Osteoblast (primary cell): ENCODE results near the gene MYH11. TPM values are rescaled to one million over a fixed set of nuclear protein-coding genes. Genes with fewer than 3 reads are reported as not detected.

Experiments used
- DNase-seq: peaks from one replicate; pipeline ENCODE4 v3.0.0; 2011; ENCODE audit warnings: low spot score, mixed read lengths; ENCODE audit not compliant: insufficient read length; ENCODE audit errors: missing footprints
- H2AFZ ChIP-seq: 2 replicates; pipeline ENCODE4 v1.6.0; 2011; ENCODE audit warnings: mild to moderate bottlenecking, low read length
- H3K27ac ChIP-seq: 2 replicates; pipeline ENCODE4 v1.5.1; 2011; ENCODE audit warnings: mild to moderate bottlenecking, low read depth, low read length, moderate library complexity
- H3K27me3 ChIP-seq: 2 replicates; pipeline ENCODE4 v1.6.0; 2012; ENCODE audit warnings: mild to moderate bottlenecking, control low read depth, inconsistent platforms, low read length, moderate library complexity; ENCODE audit not compliant: insufficient read depth
- H3K36me3 ChIP-seq: 2 replicates; pipeline ENCODE4 v1.5.1; 2011; ENCODE audit warnings: mild to moderate bottlenecking, low read length, control low read depth, moderate library complexity; ENCODE audit not compliant: insufficient read depth
- H3K4me1 ChIP-seq: 2 replicates; pipeline ENCODE4 v1.5.1; 2011; ENCODE audit warnings: mild to moderate bottlenecking, low read length, control low read depth, moderate library complexity; ENCODE audit not compliant: insufficient read depth
- H3K4me2 ChIP-seq: 2 replicates; pipeline ENCODE4 v1.6.0; 2011; ENCODE audit warnings: mild to moderate bottlenecking, low read length; ENCODE audit not compliant: insufficient read depth
- H3K4me3 ChIP-seq: fragments of 200-600 bp; sonication (generic); 3 replicates; pipeline ENCODE4 v1.5.1; 2012; ENCODE audit warnings: mild to moderate bottlenecking, low read length, inconsistent platforms; ENCODE audit not compliant: insufficient read depth
- H3K79me2 ChIP-seq: 2 replicates; pipeline ENCODE4 v1.6.0; 2012; ENCODE audit warnings: mild to moderate bottlenecking, low read length, control low read depth, inconsistent platforms; ENCODE audit not compliant: insufficient read depth
- H3K9me3 ChIP-seq: 2 replicates; pipeline ENCODE4 v1.5.1; 2011; ENCODE audit warnings: low read depth, low read length, control low read depth
- H4K20me1 ChIP-seq: 2 replicates; pipeline ENCODE4 v1.6.0; 2012; ENCODE audit warnings: mild to moderate bottlenecking, low read length, control low read depth; ENCODE audit not compliant: insufficient read depth
- small RNA-seq: library from RNA; depleted of rRNA; stranded (forward); fragments of <200 nt; gene quantifications from one replicate; pipeline ENCODE3, GENCODE V24; 2012
- total RNA-seq: library from RNA; depleted of rRNA; stranded (reverse); fragments of >200 nt; gene quantifications from 2 replicates; pipeline ENCODE4 v1.2.3, GENCODE V29; 2012
- TF ChIP-seq, protein P1 (sequence below): IDR thresholded peaks from 2 replicates; pipeline ENCODE4 v1.5.1; 2011; ENCODE audit warnings: mild to moderate bottlenecking, low read depth, low read length, moderate library complexity; ENCODE audit errors: extremely low read depth

The MYH11 gene
- total RNA-seq, 1 donor = under 0.01 TPM

DNA sequence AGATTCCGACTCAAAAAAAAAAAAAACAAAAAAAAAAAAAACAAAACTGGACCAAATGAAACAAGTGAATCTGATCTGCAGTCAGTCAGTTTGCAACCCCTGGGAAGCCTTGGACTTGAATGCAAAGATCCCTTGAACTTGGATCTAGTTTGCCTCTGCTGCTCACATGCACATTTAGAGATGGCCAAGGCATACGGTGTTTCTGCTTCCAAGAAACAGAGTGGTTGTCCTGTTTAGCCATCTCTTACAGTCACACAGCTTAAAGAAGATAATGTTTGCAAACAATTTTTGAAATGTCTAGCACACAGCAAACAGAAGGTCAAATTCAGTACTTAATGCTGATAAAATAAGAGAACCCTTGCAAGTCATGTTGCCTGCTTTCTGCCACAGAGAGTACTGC, 202.2 kb downstream of the MYH11 start:
- H4K20me1 ChIP-seq = peaks cover 32% of the 10 kb centered on the region
- TF ChIP-seq, protein P1, sequence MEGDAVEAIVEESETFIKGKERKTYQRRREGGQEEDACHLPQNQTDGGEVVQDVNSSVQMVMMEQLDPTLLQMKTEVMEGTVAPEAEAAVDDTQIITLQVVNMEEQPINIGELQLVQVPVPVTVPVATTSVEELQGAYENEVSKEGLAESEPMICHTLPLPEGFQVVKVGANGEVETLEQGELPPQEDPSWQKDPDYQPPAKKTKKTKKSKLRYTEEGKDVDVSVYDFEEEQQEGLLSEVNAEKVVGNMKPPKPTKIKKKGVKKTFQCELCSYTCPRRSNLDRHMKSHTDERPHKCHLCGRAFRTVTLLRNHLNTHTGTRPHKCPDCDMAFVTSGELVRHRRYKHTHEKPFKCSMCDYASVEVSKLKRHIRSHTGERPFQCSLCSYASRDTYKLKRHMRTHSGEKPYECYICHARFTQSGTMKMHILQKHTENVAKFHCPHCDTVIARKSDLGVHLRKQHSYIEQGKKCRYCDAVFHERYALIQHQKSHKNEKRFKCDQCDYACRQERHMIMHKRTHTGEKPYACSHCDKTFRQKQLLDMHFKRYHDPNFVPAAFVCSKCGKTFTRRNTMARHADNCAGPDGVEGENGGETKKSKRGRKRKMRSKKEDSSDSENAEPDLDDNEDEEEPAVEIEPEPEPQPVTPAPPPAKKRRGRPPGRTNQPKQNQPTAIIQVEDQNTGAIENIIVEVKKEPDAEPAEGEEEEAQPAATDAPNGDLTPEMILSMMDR = no peak

DNA sequence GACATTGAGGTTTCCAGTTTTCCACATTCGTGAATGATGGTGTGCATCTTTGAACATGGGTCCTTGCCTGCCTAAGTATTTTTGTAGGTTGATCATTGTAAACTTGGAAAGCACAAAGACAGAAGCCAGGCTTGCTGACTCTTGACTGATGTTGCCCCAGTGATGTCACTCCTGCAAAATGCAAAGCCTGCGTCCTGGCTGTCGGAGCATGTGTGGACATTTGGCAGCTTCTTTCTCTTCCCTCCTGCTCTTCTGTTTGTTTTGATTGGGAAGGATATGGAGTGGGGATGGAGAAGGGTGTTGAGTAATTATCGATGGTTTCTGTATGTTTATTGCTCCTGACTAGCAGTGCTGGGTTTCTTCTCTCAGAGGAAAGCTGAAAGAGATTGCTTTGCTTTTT, 203.6 kb downstream of the MYH11 start:
- Histone ChIP-seq H3K4me2 (peak overlapping the region; percentile 33), H3K27ac (no peak overlapping the region), H3K9me3 (no peaks in the 10 kb centered on the region), H3K36me3 (peaks cover 9% of the 10 kb centered on the region), H3K4me1 (peaks cover 23% of the 10 kb centered on the region), H4K20me1 (peaks cover 29% of the 10 kb centered on the region), H3K4me3 (peak overlapping the region; percentile 18), H3K79me2 (peaks cover 76% of the 10 kb centered on the region), H3K27me3 (no peaks in the 10 kb centered on the region), H2AFZ (no peak overlapping the region)
- DNase-seq = peak; percentile 97
- TF ChIP-seq, protein P1 = no peak

More for the DNA sequence above, 202.2 kb downstream of the MYH11 start:
- Histone ChIP-seq H2AFZ (no peak overlapping the region), H3K4me2 (no peak overlapping the region), H3K4me1 (peaks cover 21% of the 10 kb centered on the region), H3K27ac (no peak overlapping the region), H3K79me2 (peaks cover 84% of the 10 kb centered on the region), H3K9me3 (no peaks in the 10 kb centered on the region), H3K36me3 (peaks cover 9% of the 10 kb centered on the region), H3K4me3 (no peak overlapping the region), H3K27me3 (no peaks in the 10 kb centered on the region)
- DNase-seq = no peak

Small RNA genes lying within 50 kb of the gene (small RNA-seq; reads per million reads assigned to genes)
- gene RNU6-213P = not detected

Other genes with a start within 250 kb of the MYH11 start
- 25.0 and 25.7 TPM in 2 replicates for gene MARF1, start 213.9 kb downstream of the MYH11 start, total RNA-seq
- 28.3 and 31.5 TPM in 2 replicates for gene NDE1, start 206.8 kb downstream of the MYH11 start, total RNA-seq
- 41.3 and 48.9 TPM in 2 replicates for gene CEP20, start 31.6 kb upstream of the MYH11 start, total RNA-seq
- gene ABCC1, start 92.6 kb upstream of the MYH11 start, total RNA-seq = 33.7 and 37.7 TPM in 2 replicates